OCI-LY3 (cell line): ENCODE results near the gene BASP1.
"Not testable (repeated sequence)": the region's sequence is repeated elsewhere in the genome, so short reads cannot be mapped to it uniquely, and the experiment has no call there.

Experiments
- H2AFZ ChIP-seq: fragments of 200-600, 300-600 bp; shearing (Covaris generic); 2 replicates; pipeline ENCODE4 v1.6.0; 2014; ENCODE audit warnings: antibody characterized with exemption, low read depth, low read length
- H3K27ac ChIP-seq: fragments of 200-600, 300-600 bp; sonication (generic); 2 replicates; pipeline ENCODE4 v1.5.1; 2014; ENCODE audit warnings: mild to moderate bottlenecking, low read length, moderate library complexity, mixed read lengths
- H3K27me3 ChIP-seq: fragments of 200-600, 300-600 bp; sonication (generic); 2 replicates; pipeline ENCODE4 v1.6.1; 2014; ENCODE audit warnings: low read depth, low read length, mixed read lengths
- H3K36me3 ChIP-seq: fragments of 200-600, 300-600 bp; sonication (generic); replicated peaks from 2 replicates; pipeline ENCODE3; 2014; ENCODE audit warnings: low read depth, low read length, mixed read lengths
- H3K4me1 ChIP-seq: fragments of 300-600, 200-600 bp; sonication (generic); 2 replicates; pipeline ENCODE4 v1.6.1; 2014; ENCODE audit warnings: low read length, mixed read lengths
- H3K4me2 ChIP-seq: fragments of 200-600, 300-600 bp; sonication (generic); 2 replicates; pipeline ENCODE4 v1.6.1; 2014; ENCODE audit warnings: low read length, mixed read lengths
- H3K4me3 ChIP-seq: fragments of 300-600, 200-600 bp; sonication (generic); 2 replicates; pipeline ENCODE4 v1.5.1; 2014; ENCODE audit warnings: antibody characterized with exemption, mild to moderate bottlenecking, low read length, moderate library complexity
- H3K79me2 ChIP-seq: fragments of 300-600, 200-600 bp; shearing (Covaris generic); 2 replicates; pipeline ENCODE4 v1.6.1; 2014; ENCODE audit warnings: mild to moderate bottlenecking, low read length, mixed read lengths
- H3K9ac ChIP-seq: fragments of 300-600, 200-600 bp; shearing (Covaris generic); 2 replicates; pipeline ENCODE4 v1.6.0; 2014; ENCODE audit warnings: mild to moderate bottlenecking, low read length, moderate library complexity
- H3K9me3 ChIP-seq: fragments of 200-600, 300-600 bp; shearing (Covaris generic); 2 replicates; pipeline ENCODE4 v1.6.1; 2014; ENCODE audit warnings: low read length, mixed read lengths; ENCODE audit not compliant: insufficient read depth
- H4K20me1 ChIP-seq: fragments of 200-600, 300-600 bp; sonication (generic); 2 replicates; pipeline ENCODE4 v1.6.1; 2016; ENCODE audit warnings: low read length, mixed read lengths; ENCODE audit not compliant: insufficient read depth
- CTCF ChIP-seq: fragments of 200-600, 300-600 bp; sonication (generic); IDR thresholded peaks from 2 replicates; pipeline ENCODE4 v1.5.1; 2014; ENCODE audit warnings: antibody characterized with exemption, low read length, low read depth
- EZH2phosphoT487 ChIP-seq: fragments of 200-600 bp; shearing (Covaris generic); IDR thresholded peaks from 2 replicates; pipeline ENCODE4 v1.6.1; 2018; ENCODE audit warnings: antibody characterized with exemption, mixed run types, low read depth

The BASP1 gene

GRCh38 chr5:17243287-17244063 is 26.0 kb downstream of the BASP1 start:
- no peak overlapping the region for H3K4me2 ChIP-seq
- TF ChIP-seq CTCF (no peak), EZH2phosphoT487 (no peak)
- H3K27ac ChIP-seq = no peak overlapping the region
- no peaks in the 10 kb centered on the region for H3K9me3 ChIP-seq
- H2AFZ ChIP-seq = no peak overlapping the region
- H3K79me2 ChIP-seq = peaks cover 100% of the 10 kb centered on the region
- H3K4me3 ChIP-seq = no peak overlapping the region
- H3K4me1 ChIP-seq = peaks cover 15% of the 10 kb centered on the region
- H4K20me1 ChIP-seq = peaks cover 96% of the 10 kb centered on the region
- H3K36me3 ChIP-seq = peaks cover 47% of the 10 kb centered on the region
- no peaks in the 10 kb centered on the region for H3K27me3 ChIP-seq
- H3K9ac ChIP-seq = no peak overlapping the region

- Histone ChIP-seq H3K36me3 (peaks cover 32% of the 10 kb centered on the region), H3K79me2 (peaks cover 100% of the 10 kb centered on the region), H4K20me1 (peaks cover 94% of the 10 kb centered on the region)
Measured at GRCh38 chr5:17249029-17249634, 31.7 kb downstream of the BASP1 start.

GRCh38 chr5:17249841-17250240 is 32.4 kb downstream of the BASP1 start:
- not testable (repeated sequence) for H3K9ac ChIP-seq, H3K27me3 ChIP-seq, H3K4me2 ChIP-seq, H3K27ac ChIP-seq, H3K9me3 ChIP-seq, H2AFZ ChIP-seq, H3K4me3 ChIP-seq
- peaks cover 34% of the 10 kb centered on the region for H3K36me3 ChIP-seq
- peaks cover 95% of the 10 kb centered on the region for H4K20me1 ChIP-seq
- H3K79me2 ChIP-seq = peaks cover 100% of the 10 kb centered on the region
- H3K4me1 ChIP-seq = peaks cover 36% of the 10 kb centered on the region

More at GRCh38 chr5:17249029-17249634, 31.7 kb downstream of the BASP1 start:
- Histone ChIP-seq H3K9me3 (no peaks in the 10 kb centered on the region), H2AFZ (no peak overlapping the region), H3K27ac (no peak overlapping the region), H3K4me1 (peaks cover 29% of the 10 kb centered on the region), H3K9ac (no peak overlapping the region), H3K4me2 (no peak overlapping the region), H3K27me3 (no peaks in the 10 kb centered on the region), H3K4me3 (no peak overlapping the region)
- no peak for TF ChIP-seq CTCF

GRCh38 chr5:17252543-17252942 is 35.1 kb downstream of the BASP1 start:
- no peaks in the 10 kb centered on the region for H3K27me3 ChIP-seq
- TF ChIP-seq CTCF (no peak), EZH2phosphoT487 (no peak)
- H4K20me1 ChIP-seq = peaks cover 69% of the 10 kb centered on the region
- no peak overlapping the region for H3K9ac ChIP-seq
- H3K36me3 ChIP-seq = peaks cover 25% of the 10 kb centered on the region
- H3K4me2 ChIP-seq = peak overlapping the region; percentile 5; the same call in 1 of the 2 replicates
- H3K27ac ChIP-seq = peak overlapping the region; percentile 29
- H3K4me3 ChIP-seq = no peak overlapping the region
- no peak overlapping the region for H2AFZ ChIP-seq
- no peaks in the 10 kb centered on the region for H3K9me3 ChIP-seq
- H3K79me2 ChIP-seq = peaks cover 99% of the 10 kb centered on the region
- H3K4me1 ChIP-seq = peaks cover 62% of the 10 kb centered on the region
